Iris pigment epithelial cell (primary cell): ENCODE data around the gene ARHGEF3.

ENCODE experiments used
- DNase-seq: peaks from one replicate; pipeline ENCODE4 v3.0.0-alpha.2; 2011; ENCODE audit warnings: low read depth

ARHGEF3 gene

GRCh38 chr3:56795829-56796185 lies 5.9 kb downstream of the ARHGEF3 start:
- DNase-seq: no peak

GRCh38 chr3:56795097-56795828 lies 6.5 kb downstream of the ARHGEF3 start:
- DNase-seq: peak; percentile 81

DNA sequence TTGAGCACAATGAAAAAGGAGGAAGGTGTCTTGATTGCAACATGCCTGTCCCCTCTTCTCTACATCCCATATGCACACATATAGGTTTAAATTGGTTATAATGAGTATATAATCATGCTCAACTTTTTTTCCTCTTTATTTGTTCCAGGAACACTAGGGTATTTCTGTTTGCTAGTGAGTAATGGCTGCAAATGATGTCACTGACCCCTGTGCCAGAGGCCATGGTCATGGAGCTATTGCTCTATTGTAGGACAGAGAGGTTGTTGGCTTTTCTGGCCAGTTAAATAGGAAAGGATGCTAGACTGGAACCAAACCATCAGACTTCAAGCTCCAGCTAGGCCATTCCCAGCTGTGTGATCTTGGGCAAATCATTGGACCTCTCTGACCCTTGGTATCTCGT lies 9.6 kb downstream of the ARHGEF3 start:
- no peak for DNase-seq

DNA sequence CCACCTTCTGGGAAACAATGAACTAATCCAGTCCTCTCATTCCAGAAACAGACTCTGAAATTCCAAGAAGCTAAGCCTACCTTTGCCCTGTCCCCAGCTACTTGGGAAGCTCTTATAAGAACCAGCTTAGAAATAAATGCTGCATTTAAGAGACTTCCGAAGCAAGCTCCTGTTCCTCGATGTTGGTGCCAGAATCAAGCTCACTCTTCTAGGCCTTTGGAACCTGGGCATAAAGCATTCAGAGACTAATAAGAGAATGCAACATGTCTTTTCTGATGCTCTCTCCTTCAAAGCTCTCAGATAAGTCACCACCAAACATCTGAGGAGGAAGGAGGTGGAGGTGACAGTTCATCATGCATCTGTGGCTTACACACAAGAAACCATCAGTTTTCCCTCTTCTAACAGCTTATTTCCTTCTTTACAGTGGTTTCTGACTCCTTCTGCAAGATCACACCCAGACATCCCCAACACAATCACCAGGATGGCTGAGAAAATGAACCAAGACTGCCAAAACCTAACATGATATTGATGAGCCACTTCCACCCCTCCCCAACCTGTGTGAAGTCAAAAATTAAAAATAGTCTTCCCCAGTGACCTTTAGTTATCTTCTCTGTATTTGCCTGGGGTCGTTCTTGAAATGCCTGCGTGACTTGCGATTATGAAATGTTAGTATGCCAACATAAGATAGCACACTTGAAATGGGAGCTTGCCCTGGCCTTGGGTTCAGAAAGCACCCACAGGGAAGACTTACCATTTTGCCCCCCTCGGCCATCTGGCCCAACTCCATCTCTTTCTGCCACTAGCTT lies 11.5 kb downstream of the ARHGEF3 start:
- DNase-seq: no peak

DNA sequence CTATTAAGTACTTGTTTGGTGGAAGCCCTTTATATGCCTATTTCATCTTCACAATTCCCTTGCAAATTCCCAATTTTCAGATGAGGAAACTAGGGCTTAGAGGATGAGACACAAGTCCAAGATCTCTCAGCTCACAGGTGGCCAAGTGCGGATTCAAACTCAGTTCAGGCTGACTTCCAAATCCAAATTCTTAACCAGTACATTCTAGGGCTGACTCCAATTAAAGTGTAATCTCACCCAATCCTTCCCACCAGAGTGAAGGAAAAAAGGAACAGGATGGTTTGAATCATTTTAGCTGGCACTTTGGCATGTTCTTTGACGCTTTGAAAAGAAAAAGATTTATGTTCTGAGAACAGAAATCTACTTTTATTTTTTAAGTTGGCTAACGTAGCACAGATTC lies 12.7 kb downstream of the ARHGEF3 start:
- no peak for DNase-seq

DNA sequence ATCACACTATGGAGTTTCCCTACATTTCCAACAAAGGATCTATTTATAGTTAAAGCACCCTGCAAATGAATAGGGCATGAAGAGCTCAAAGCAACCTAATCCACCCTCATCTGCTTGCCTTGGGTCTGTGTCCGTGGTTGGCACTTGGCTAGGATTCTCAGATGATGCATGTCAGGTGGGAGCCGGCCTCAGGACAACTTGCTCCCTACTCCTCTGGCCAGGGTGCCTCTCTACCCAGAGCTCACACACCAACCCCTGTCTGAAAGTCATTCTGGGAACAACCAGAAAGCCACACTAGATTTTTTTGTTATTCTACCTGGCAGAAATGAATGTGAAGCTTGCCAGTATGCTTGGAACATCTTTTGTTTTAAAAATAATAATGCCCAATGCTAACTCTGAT lies 13.2 kb downstream of the ARHGEF3 start:
- no peak for DNase-seq

DNA sequence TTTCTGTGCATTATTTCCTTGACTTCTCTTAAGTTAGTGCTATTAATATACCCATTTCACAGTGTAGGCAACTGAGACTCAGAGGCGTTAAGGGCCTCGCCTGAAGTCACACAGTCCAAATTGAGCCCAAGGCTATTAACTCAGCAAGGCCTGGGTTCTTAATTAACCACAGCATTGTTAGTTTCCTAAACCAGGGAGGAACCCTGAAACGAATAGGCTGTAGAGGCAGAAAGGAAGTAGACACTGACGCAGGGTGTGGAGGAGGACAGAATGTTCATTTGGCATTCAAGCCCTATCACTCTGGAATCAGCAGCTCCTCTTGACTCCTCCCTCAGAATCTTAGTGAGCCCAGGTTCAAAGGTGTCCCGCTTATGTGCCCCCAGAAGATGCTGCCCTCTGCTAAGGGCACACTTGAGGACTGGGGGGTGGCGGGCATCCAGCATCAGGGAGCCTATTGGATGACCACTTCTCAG lies 13.9 kb downstream of the ARHGEF3 start:
- no peak for DNase-seq

GRCh38 chr3:56787258-56787775 lies 14.4 kb downstream of the ARHGEF3 start:
- DNase-seq: no peak

GRCh38 chr3:56785499-56785898 lies 16.2 kb downstream of the ARHGEF3 start:
- DNase-seq: no peak

GRCh38 chr3:56784448-56785001 lies 17.2 kb downstream of the ARHGEF3 start:
- DNase-seq: no peak

- DNase-seq: peak; percentile 91
Observed at GRCh38 chr3:56783644-56784447, 17.9 kb downstream of the ARHGEF3 start.

DNA sequence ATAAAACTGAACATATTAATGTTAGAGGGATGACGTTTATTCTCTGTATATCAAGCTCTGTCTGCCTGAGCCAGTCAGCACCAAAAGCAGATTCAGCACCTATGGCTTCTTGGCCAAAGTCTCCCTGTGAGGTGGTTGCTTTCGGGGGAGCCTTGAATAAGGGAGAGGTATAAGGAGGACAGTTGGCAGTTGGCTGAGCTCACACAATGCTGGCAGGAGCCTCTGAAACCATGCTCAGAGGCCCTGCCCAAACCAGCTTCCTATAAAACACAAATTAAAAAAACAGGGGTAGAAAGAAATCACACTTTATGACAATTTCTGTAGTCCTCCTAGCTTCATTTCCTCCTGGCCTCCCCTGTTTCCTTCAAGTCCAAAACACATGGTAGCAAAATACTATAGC lies 18.8 kb downstream of the ARHGEF3 start:
- DNase-seq: no peak

- DNase-seq: no peak
Observed at GRCh38 chr3:56782215-56782614, 19.5 kb downstream of the ARHGEF3 start.

DNA sequence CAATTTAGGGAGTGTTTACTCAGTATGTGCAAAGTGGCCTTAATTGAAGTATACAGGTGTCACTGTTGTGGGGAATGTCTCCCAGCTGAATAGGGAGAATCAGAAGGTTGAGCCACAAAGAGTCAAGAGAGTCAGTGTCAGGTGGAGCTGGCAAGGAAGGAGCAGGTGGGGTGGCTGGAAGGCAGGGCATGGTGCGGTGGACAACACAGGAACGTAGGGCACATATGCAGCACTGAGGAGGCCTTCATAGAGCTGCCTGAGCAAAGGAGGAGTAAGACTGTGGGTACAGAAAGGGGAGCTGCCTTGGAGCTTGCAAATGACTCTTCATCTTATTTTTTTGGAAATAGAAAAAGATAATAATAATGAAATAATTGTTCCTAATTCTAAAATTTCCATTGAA lies 20.0 kb downstream of the ARHGEF3 start:
- DNase-seq: no peak

DNA sequence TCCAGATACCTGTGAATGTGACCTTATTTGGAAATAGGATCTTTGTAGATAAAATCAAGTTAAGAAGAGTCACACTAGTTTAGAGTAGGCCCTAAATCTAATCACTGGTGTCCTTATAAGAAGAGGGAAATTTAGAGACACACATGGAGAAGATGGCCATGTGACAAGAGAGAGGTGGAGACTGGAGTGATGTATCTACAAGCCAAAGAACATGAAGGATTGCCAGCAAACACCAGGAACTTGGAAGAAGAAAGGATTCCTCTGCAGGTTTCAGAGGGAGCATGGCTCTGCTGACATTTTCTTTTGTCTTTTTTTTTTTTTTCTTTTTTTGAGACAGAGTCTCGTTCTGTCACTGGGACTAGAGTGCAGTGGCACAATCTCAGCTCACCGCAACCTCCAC lies 20.8 kb downstream of the ARHGEF3 start:
- no peak for DNase-seq

GRCh38 chr3:56778893-56779292 lies 22.9 kb downstream of the ARHGEF3 start:
- DNase-seq: no peak

GRCh38 chr3:56776556-56776950 lies 25.2 kb downstream of the ARHGEF3 start:
- DNase-seq: no peak

- no peak for DNase-seq
Observed at GRCh38 chr3:56775838-56776555, 25.8 kb downstream of the ARHGEF3 start.

DNA sequence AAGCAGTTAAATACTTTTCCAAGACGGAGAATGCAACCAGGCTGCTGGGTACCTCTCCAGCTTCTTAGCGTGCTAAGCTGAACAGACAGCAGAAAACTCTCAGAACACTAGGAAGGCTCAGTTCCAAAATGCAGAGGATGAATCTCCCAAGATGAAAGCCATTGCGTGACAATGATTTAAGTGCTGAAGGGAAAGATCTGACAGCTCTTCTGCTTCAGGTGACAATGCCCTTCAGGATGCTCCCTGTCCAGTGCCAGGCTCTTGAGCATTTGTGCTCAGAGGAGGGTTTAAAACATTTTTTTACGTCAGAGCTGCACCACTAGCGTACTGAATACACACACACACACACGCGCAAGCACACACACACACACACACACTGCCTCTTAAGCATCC lies 26.3 kb downstream of the ARHGEF3 start:
- DNase-seq: no peak

DNA sequence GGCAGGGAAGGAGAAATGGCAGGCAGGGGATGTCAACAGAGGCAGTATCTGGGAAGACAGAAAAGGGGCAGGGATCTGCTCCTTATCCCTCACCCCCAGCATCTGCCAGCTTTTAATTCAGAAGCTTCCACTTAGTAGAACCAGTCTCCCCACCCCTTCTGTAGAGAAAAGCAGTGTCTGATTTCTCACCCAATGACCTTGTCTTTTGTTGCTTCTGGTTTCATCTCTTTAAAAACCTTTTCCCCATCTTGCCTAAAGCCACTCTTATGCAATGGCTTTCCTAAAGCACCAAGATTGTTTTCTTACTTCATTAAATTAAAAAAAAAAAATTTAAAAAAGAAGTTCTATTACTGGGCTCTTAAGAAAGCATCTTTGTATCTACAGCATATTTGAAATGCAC lies 27.8 kb downstream of the ARHGEF3 start:
- DNase-seq: no peak
